Measurements from ENCODE around the gene SLC15A4. TPM values are rescaled to one million over a fixed set of nuclear protein-coding genes. Genes with fewer than 3 reads are reported as not detected.

The SLC15A4 gene
- total RNA-seq, 1 experiment from 2014 or later, result 14.3 TPM

DNA sequence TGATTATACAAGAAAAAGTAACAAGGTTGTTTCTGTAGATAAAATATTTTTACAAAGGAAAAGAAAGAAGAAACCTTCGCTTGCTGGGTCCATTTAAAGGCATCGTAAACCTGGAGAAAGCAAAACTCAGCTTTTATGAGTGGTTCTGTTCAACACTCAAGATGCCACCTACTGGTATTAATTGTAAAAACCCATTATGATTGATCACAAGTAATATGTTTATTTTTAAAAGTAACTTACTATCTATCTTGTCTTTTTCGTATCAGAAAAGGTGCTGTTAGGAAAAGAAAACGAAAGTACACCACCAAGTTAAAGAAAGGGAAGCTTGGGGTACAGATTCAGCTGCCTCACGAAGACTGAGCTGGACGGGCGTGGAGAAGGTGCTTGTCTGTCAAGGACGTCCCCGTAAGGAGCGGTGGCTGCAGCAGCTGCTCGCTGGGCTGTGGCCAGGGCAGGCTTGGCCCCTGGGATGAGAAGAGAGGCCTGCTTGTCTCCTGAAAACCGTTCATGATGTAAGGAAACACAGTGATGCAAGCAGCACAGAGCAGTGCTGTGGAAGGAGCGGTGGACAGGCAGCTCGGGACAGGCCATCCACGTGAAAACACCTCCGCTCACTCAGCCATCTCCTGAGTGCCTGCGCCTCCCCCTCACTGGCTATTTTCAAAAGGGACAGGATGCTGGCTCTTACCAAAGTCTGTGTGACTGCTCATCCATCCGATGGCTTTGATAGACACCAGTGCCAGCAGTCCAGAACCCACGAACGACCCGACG lies 25.0 kb downstream of the SLC15A4 start:
- H3K36me3 ChIP-seq (ENCODE audit: low read depth), result no peaks in the 10 kb centered on the region
- no peak for TF ChIP-seq EZH2 (IDR thresholded peaks at IDR 0.05; ENCODE audit: low read depth)
- TF ChIP-seq, protein P1, sequence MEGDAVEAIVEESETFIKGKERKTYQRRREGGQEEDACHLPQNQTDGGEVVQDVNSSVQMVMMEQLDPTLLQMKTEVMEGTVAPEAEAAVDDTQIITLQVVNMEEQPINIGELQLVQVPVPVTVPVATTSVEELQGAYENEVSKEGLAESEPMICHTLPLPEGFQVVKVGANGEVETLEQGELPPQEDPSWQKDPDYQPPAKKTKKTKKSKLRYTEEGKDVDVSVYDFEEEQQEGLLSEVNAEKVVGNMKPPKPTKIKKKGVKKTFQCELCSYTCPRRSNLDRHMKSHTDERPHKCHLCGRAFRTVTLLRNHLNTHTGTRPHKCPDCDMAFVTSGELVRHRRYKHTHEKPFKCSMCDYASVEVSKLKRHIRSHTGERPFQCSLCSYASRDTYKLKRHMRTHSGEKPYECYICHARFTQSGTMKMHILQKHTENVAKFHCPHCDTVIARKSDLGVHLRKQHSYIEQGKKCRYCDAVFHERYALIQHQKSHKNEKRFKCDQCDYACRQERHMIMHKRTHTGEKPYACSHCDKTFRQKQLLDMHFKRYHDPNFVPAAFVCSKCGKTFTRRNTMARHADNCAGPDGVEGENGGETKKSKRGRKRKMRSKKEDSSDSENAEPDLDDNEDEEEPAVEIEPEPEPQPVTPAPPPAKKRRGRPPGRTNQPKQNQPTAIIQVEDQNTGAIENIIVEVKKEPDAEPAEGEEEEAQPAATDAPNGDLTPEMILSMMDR (conservative IDR thresholded peaks at IDR 0.05), result no peak
- H3K9me2 ChIP-seq (ENCODE audit: insufficient read depth), result no peaks in the 10 kb centered on the region
- H3K4me2 ChIP-seq, result no peak overlapping the region
- no peak for DNase-seq
- BruUV-seq (replicated peaks), result no TSS peak
- no peak overlapping the region for H3K4me3 ChIP-seq
- ChIA-PET CTCF (no interaction called here), POLR2A (ENCODE audit: unreplicated experiment) (no interaction called here)
- 0 out of 2 replicates have a peak, but pooled peaks cover 4% of the 10 kb centered on the region for H4K20me1 ChIP-seq (ENCODE audit: insufficient read depth)
- H3K79me2 ChIP-seq (ENCODE audit: low read depth), result no peaks in the 10 kb centered on the region
- intact Hi-C loops (cut with micrococcal nuclease; ENCODE audit: unreplicated experiment), result no loop called here
- no peak overlapping the region for H2AFZ ChIP-seq
- H3K27ac ChIP-seq, result no peak overlapping the region
- H3K9me3 ChIP-seq (ENCODE audit: insufficient read depth, low read depth), result no peaks in the 10 kb centered on the region
- no peaks in the 10 kb centered on the region for H3F3A ChIP-seq (ENCODE audit: insufficient read depth, low read depth)
- H3K27me3 ChIP-seq (ENCODE audit: insufficient read depth, low read depth), result no peaks in the 10 kb centered on the region
- H3K4me1 ChIP-seq (replicated peaks; ENCODE audit: insufficient read depth), result no peaks in the 10 kb centered on the region

DNA sequence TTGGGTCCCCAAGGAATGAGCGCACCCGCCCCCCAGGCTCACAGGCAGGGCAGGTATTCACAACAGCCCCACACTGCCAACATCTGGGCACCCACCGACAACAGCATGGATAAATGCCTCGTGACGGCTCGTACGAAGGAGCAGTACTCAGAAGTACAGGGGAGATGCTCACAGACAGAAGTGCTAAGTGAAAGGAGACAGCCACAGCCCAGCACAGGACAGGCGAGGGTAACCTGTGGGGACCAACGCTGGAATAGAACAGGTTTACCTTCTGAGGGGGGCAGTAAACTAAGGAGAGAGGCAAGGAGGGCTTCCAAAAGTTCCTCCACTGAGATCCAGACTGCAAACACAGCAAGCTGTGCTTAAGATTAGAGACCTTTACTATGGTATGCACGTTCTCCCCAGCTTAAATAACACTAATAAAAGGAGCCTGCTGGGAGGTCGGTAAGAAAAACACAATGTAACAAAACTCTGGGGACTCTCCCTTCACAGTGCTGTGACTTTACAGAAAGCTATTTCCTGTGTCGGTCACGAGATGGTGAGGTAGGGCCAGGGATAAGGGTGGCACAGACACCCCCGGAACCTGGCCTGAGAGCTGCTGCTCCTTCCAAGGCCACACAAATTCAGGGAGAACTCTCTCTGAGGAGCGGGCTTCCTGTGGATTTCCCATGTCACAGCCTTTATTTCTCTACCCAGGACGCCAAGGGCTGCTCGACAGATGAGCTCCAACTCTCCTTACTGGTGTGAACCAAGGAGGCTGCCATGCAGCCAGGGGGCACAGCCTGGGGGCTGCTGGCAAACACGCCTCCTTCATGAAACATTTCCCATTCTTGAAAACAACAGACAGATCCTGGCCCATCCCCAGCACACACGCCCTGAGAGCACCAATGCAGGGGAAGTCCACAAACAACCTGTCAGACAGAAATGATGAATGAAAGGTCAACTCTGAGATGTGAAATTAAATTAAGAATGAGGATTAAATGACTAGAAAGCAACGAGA lies 26.3 kb downstream of the SLC15A4 start:
- Histone ChIP-seq H3K9me2 (ENCODE audit: insufficient read depth) (no peaks in the 10 kb centered on the region), H3K4me3 (no peak overlapping the region), H2AFZ (no peak overlapping the region), H3K4me2 (no peak overlapping the region), H3K27me3 (ENCODE audit: insufficient read depth, low read depth) (no peaks in the 10 kb centered on the region), H4K20me1 (ENCODE audit: insufficient read depth) (0 out of 2 replicates have a peak, but pooled peaks cover 4% of the 10 kb centered on the region), H3K4me1 (replicated peaks; ENCODE audit: insufficient read depth) (no peaks in the 10 kb centered on the region), H3F3A (ENCODE audit: insufficient read depth, low read depth) (no peaks in the 10 kb centered on the region), H3K79me2 (ENCODE audit: low read depth) (no peaks in the 10 kb centered on the region), H3K36me3 (ENCODE audit: low read depth) (no peaks in the 10 kb centered on the region), H3K9me3 (ENCODE audit: insufficient read depth, low read depth) (no peaks in the 10 kb centered on the region), H3K27ac (no peak overlapping the region)
- TF ChIP-seq, protein P1 (conservative IDR thresholded peaks at IDR 0.05), result no peak
- TF ChIP-seq EZH2 (IDR thresholded peaks at IDR 0.05; ENCODE audit: low read depth), result no peak
- ChIA-PET CTCF (no interaction called here), POLR2A (ENCODE audit: unreplicated experiment) (no interaction called here)
- intact Hi-C loops (cut with micrococcal nuclease; ENCODE audit: unreplicated experiment), result no loop called here
- peak in 1 of 2 experiments; percentile 10 for DNase-seq
- BruUV-seq (replicated peaks), result no TSS peak

DNA sequence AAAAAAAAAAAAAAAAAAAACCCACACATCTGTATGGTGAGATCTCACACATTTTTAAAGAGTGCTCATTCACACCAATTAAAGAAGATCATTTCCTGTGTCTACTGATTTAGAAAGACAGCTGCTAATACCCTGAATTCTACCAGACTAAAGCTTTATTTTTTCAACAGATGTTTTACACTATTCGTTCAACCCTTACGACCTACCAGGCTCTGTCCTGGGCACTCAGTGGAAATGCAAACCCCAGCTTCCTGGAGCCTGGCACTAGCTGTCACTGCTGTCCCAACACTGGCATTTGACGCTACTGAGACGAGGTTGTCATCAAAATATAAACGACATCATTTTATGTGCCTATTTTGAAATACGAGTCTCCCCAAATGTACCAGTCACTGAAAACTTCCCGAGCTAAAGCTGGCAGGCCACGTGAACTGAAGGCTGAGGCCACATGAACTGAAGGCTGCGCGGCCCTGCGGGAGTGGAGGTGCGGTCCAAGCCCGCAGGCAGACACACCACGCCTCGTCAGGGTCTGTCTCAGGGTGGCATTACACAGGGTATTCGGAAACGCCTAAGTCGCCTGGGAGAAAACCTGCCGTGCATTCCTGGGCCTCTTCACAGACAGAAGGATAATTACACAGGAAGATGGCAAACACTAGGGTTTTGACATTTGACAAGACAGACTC lies 27.2 kb downstream of the SLC15A4 start:
- no peaks in the 10 kb centered on the region for H3K9me2 ChIP-seq (ENCODE audit: insufficient read depth)
- H3K4me2 ChIP-seq, result no peak overlapping the region
- intact Hi-C loops (cut with micrococcal nuclease; ENCODE audit: unreplicated experiment), result no loop called here
- H3K27ac ChIP-seq, result no peak overlapping the region
- TF ChIP-seq, protein P1 (conservative IDR thresholded peaks at IDR 0.05), result no peak
- TF ChIP-seq EZH2 (IDR thresholded peaks at IDR 0.05; ENCODE audit: low read depth), result no peak
- no peak for DNase-seq
- H3K79me2 ChIP-seq (ENCODE audit: low read depth), result no peaks in the 10 kb centered on the region
- H3K4me3 ChIP-seq, result no peak overlapping the region
- CTCF ChIA-PET, result no interaction called here
- H4K20me1 ChIP-seq (ENCODE audit: insufficient read depth), result 0 out of 2 replicates have a peak, but pooled peaks cover 2% of the 10 kb centered on the region
- H3F3A ChIP-seq (ENCODE audit: insufficient read depth, low read depth), result no peaks in the 10 kb centered on the region
- no peaks in the 10 kb centered on the region for H3K27me3 ChIP-seq (ENCODE audit: insufficient read depth, low read depth)
- POLR2A ChIA-PET (ENCODE audit: unreplicated experiment), result no interaction called here
- no TSS peak for BruUV-seq (replicated peaks)
- no peaks in the 10 kb centered on the region for H3K9me3 ChIP-seq (ENCODE audit: insufficient read depth, low read depth)
- H2AFZ ChIP-seq, result no peak overlapping the region
- H3K4me1 ChIP-seq (replicated peaks; ENCODE audit: insufficient read depth), result no peaks in the 10 kb centered on the region
- H3K36me3 ChIP-seq (ENCODE audit: low read depth), result no peaks in the 10 kb centered on the region
